Measurements from ENCODE around the gene ECE1.

DNA sequence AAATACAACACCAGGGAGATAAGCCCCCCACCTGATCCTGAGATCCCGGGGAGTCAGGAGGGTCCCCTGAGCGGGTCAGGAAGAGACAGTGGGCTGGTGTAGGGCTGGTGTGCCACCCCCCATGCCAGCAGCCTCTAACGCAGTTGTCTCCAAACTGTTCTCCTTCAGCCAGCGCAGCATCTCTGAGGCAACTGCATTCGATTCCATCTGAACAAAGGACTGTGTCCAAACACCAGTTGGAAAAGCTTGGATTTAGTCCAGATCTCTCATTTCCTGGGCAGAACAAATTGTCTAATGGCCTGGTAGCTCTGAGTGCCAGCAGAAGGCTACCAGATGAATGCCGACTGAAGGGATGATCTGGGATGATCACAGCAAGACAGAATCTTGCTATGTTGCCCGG is 69.4 kb downstream of the ECE1 start:
- TF ChIP-seq, protein P1, sequence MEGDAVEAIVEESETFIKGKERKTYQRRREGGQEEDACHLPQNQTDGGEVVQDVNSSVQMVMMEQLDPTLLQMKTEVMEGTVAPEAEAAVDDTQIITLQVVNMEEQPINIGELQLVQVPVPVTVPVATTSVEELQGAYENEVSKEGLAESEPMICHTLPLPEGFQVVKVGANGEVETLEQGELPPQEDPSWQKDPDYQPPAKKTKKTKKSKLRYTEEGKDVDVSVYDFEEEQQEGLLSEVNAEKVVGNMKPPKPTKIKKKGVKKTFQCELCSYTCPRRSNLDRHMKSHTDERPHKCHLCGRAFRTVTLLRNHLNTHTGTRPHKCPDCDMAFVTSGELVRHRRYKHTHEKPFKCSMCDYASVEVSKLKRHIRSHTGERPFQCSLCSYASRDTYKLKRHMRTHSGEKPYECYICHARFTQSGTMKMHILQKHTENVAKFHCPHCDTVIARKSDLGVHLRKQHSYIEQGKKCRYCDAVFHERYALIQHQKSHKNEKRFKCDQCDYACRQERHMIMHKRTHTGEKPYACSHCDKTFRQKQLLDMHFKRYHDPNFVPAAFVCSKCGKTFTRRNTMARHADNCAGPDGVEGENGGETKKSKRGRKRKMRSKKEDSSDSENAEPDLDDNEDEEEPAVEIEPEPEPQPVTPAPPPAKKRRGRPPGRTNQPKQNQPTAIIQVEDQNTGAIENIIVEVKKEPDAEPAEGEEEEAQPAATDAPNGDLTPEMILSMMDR (IDR thresholded peaks at IDR 0.05; ENCODE audit: insufficient read depth, low read length, poor library complexity, severe bottlenecking), result no peak
- no peak for TF ChIP-seq EZH2phosphoT487 (conservative IDR thresholded peaks at IDR 0.05; ENCODE audit: low read length)

Measured in SU-DHL-6 (cell line).